GM12878 (cell line): ENCODE data around the gene TMPRSS9. TPM values are rescaled to one million over a fixed set of nuclear protein-coding genes. Genes with fewer than 3 reads are reported as not detected.

Source experiments
- ATAC-seq: fragments of 200-7000 bp; cut with Tn5 transposase; 3 replicates; pipeline ENCODE4 v1.9.1; 2020; ENCODE audit warnings: mild to moderate bottlenecking, moderate library complexity
- BruUV-seq: library from RNA; stranded (reverse); fragments of 400-500 nt; replicated peaks from 2 replicates; lab custom pipeline; 2021; lab: Mats Ljungman, UMichigan
- CTCF ChIA-PET: fragments of 300-600 bp; sonication (Branson Sonifier 250); formaldehyde crosslinking; extraction: SDS; loops from one replicate; lab custom pipeline; 2021; ENCODE audit warnings: inconsistent platforms; lab: Yijun Ruan, JAX
- POLR2A ChIA-PET: fragments of 350-600 bp; formaldehyde crosslinking; extraction: SDS; loops from one replicate; lab custom pipeline; 2021; ENCODE audit warnings: inconsistent platforms; lab: Charles Lee
- RAD21 ChIA-PET: fragments of 300-600 bp; sonication (Branson Sonifier 250); formaldehyde crosslinking; loops from one replicate; lab custom pipeline; 2023; ENCODE audit warnings: antibody characterized with exemption; ENCODE audit not compliant: unreplicated experiment; lab: Charles Lee
- SMC1A ChIA-PET: fragments of 300-600 bp; sonication (Branson Sonifier 250); formaldehyde crosslinking; loops from one replicate; lab custom pipeline; 2023; ENCODE audit not compliant: unreplicated experiment, uncharacterized antibody; lab: Charles Lee
- DNase-seq: peaks from one replicate; pipeline ENCODE4 v3.0.0-alpha.2; 2011; ENCODE audit warnings: low read depth, low spot score
- FAIRE-seq: peaks from 3 replicates; lab custom pipeline; 2011; peaks lifted over from hg19 to GRCh38; lab: Jason Lieb, UNC
- H2AFZ ChIP-seq: 2 replicates; pipeline ENCODE4 v1.6.0; 2011; ENCODE audit warnings: low read depth, low read length, control low read depth; ENCODE audit not compliant: control insufficient read depth
- H3K27ac ChIP-seq: 2 replicates; pipeline ENCODE4 v1.5.1; 2011; ENCODE audit warnings: control low read depth; ENCODE audit not compliant: control insufficient read depth, insufficient read depth
- H3K27me3 ChIP-seq, 2 experiments: replicated peaks in 1 of 2; 2 replicates each; pipeline versions ENCODE4 v1.6.0 to v1.6.1; 2011; ENCODE audit warnings: low read length in 1 of 2; ENCODE audit not compliant: control insufficient read depth in 2 of 2, insufficient read depth in 2 of 2
- H3K36me3 ChIP-seq, 2 experiments: 2 replicates each; pipeline ENCODE4 v1.5.1; 2011; ENCODE audit warnings: low read length in 1 of 2; ENCODE audit not compliant: control insufficient read depth in 2 of 2, insufficient read depth in 2 of 2
- H3K4me1 ChIP-seq: 2 replicates; pipeline ENCODE4 v1.6.1; 2011; ENCODE audit warnings: mild to moderate bottlenecking, low read length, moderate library complexity, mixed read lengths; ENCODE audit not compliant: control insufficient read depth, insufficient read depth
- H3K4me2 ChIP-seq: 2 replicates; pipeline ENCODE4 v1.6.0; 2011; ENCODE audit warnings: control low read depth; ENCODE audit not compliant: control insufficient read depth, insufficient read depth
- H3K4me3 ChIP-seq: fragments of 200-600 bp; sonication (generic); 2 replicates; pipeline ENCODE4 v1.5.1; 2016
- H3K79me2 ChIP-seq: 2 replicates; pipeline ENCODE4 v1.6.0; 2011; ENCODE audit warnings: low read length; ENCODE audit not compliant: control insufficient read depth, insufficient read depth
- H3K9ac ChIP-seq: 2 replicates; pipeline ENCODE4 v1.8.0; 2011; ENCODE audit warnings: low read length, control low read depth, mixed read lengths; ENCODE audit not compliant: control insufficient read depth, insufficient read depth
- H3K9me3 ChIP-seq: replicated peaks from 3 replicates; pipeline ENCODE4 v1.5.1; 2011; ENCODE audit warnings: mild to moderate bottlenecking, low read length; ENCODE audit not compliant: control insufficient read depth, insufficient read depth
- H4K20me1 ChIP-seq: 2 replicates; pipeline ENCODE4 v1.6.0; 2011; ENCODE audit not compliant: control insufficient read depth, insufficient read depth
- ATF3 ChIP-seq: IDR thresholded peaks from 2 replicates; pipeline ENCODE4 v1.6.1; 2011; ENCODE audit warnings: low read depth, mild to moderate bottlenecking, low read length, moderate library complexity, borderline replicate concordance; ENCODE audit errors: extremely low read depth
- BCL11A ChIP-seq: IDR thresholded peaks from 2 replicates; pipeline ENCODE4 v1.6.1; 2011; ENCODE audit warnings: low read depth, low read length
- CBX5 ChIP-seq: sonication (generic); IDR thresholded peaks from 2 replicates; pipeline ENCODE4 v1.6.1; 2016; ENCODE audit warnings: low read depth, moderate library complexity, mild to moderate bottlenecking, inconsistent platforms
- GABPA ChIP-seq: IDR thresholded peaks from 2 replicates; pipeline ENCODE4 v1.6.1; 2014; ENCODE audit warnings: antibody characterized with exemption, low read depth, mild to moderate bottlenecking, inconsistent platforms
- HDGF ChIP-seq: fragments of 450-650 bp; IDR thresholded peaks from 2 replicates; pipeline ENCODE4 v1.6.1; 2016; ENCODE audit warnings: antibody characterized with exemption
- HSF1 ChIP-seq: fragments of 150-350 bp; IDR thresholded peaks from 2 replicates; pipeline ENCODE4 v1.6.1; 2014; ENCODE audit warnings: mild to moderate bottlenecking, low read depth, low read length
- IRF5 ChIP-seq: fragments of 450-650 bp; IDR thresholded peaks from 2 replicates; pipeline ENCODE4 v1.6.1; 2017; ENCODE audit warnings: borderline replicate concordance
- NFYA ChIP-seq: IDR thresholded peaks from 2 replicates; pipeline ENCODE4 v1.6.1; 2011; ENCODE audit warnings: low read depth, mild to moderate bottlenecking, low read length, improper control_type of control experiment, borderline replicate concordance
- PBX3 ChIP-seq: IDR thresholded peaks from 2 replicates; pipeline ENCODE4 v1.6.1; 2011; ENCODE audit warnings: mild to moderate bottlenecking, low read depth, low read length, moderate library complexity; ENCODE audit not compliant: insufficient replicate concordance
- POLR2AphosphoS2 ChIP-seq: IDR thresholded peaks from 2 replicates; pipeline ENCODE4 v1.6.1; 2011; ENCODE audit warnings: low read depth, mild to moderate bottlenecking, low read length, improper control_type of control experiment, moderate library complexity
- SMAD5 ChIP-seq: IDR thresholded peaks from 2 replicates; pipeline ENCODE4 v1.6.1; 2016; ENCODE audit warnings: antibody characterized with exemption, low read depth
- SUPT20H ChIP-seq: IDR thresholded peaks from 2 replicates; pipeline ENCODE4 v1.6.1; 2011; ENCODE audit warnings: low read depth, mild to moderate bottlenecking, low read length, moderate library complexity, borderline replicate concordance; ENCODE audit not compliant: control insufficient read depth
- SUZ12 ChIP-seq: fragments of 200-600 bp; sonication (generic); IDR thresholded peaks from one replicate; pipeline ENCODE4 v1.6.1; 2018; ENCODE audit warnings: antibody characterized with exemption, mild to moderate bottlenecking; ENCODE audit not compliant: unreplicated experiment
- ZNF274 ChIP-seq: IDR thresholded peaks from one replicate; pipeline ENCODE4 v1.8.0; 2011; ENCODE audit not compliant: insufficient read length, insufficient read depth
- ZZZ3 ChIP-seq: IDR thresholded peaks from 2 replicates; pipeline ENCODE4 v1.6.1; 2011; ENCODE audit warnings: low read depth; ENCODE audit not compliant: control insufficient read depth, insufficient read length
- WGBS: methylation state at CpG from one replicate; pipeline ENCODE4 v1.1.6; 2016; ENCODE audit warnings: low lambda C conversion rate; ENCODE audit not compliant: insufficient replicate concordance, insufficient coverage; ENCODE audit errors: missing lambda C conversion rate; 5-methylcytosine and 5-hydroxymethylcytosine counted together
- in situ Hi-C: fragments of 300-500 bp; cut with MboI; formaldehyde crosslinking; loops from 9 replicates; pipeline ENCODE4 v1.14.3; 2018; ENCODE audit warnings: mixed read lengths
- intact Hi-C: fragments of 100-400 bp; cut with micrococcal nuclease; formaldehyde crosslinking; loops from one replicate; pipeline ENCODE4 v1.14.2; 2022; ENCODE audit not compliant: unreplicated experiment
- polyA plus RNA-seq, 11 experiments: library from polyadenylated mRNA; depleted of rRNA in 4 of 11; unstranded in 6 of 11; stranded (reverse) in 5 of 11; fragments of >200 nt; fragmentation: Nextera tagmentation in 4 of 11; fragmentation: Illumina TruSeq in 1 of 11; extraction: Ambion mirVana in 4 of 11; extraction: Trizol in 1 of 11; gene quantifications; 1 replicate in 1 of 11; 2 replicates in 10 of 11; pipeline versions ENCODE4 v1.2.1 to v1.2.3, GENCODE V29; 2011 to 2016; ENCODE audit warnings: inconsistent platforms in 2 of 11, missing spikeins in 2 of 11, low read depth in 1 of 11
- total RNA-seq, 4 experiments: library from RNA; depleted of rRNA in 3 of 4; stranded (reverse); fragments of >200 nt in 3 of 4; fragmentation: Illumina TruSeq in 1 of 4; extraction: Trizol in 1 of 4; gene quantifications; 2 replicates each; pipeline versions ENCODE4 v1.2.1 to v1.2.3, GENCODE V29; 2013 to 2021

The TMPRSS9 gene
- total and polyA plus RNA-seq, 10 of the 15 experiments (the other 5 are each of a cell fraction or from before 2014, with no cell fraction given) = 0.24 TPM; not detected in 9

GRCh38 chr19:2443116-2443784 is 83.2 kb downstream of the TMPRSS9 start (continued):
- TF ChIP-seq HSF1 (no peak), ATF3 (no peak), POLR2AphosphoS2 (no peak), PBX3 (no peak)
- TF ChIP-seq, all 136 proteins: peak for 0

GRCh38 chr19:2443785-2444182 is 83.7 kb downstream of the TMPRSS9 start:
- ChIA-PET RAD21 (no interaction called here), SMC1A (no interaction called here), CTCF (interaction anchor here (0.5 to 1.0 kb wide), 2 partner anchors 11 to 168 kb away, joined by 3 to 4 read pairs; no protein-coding TSS in a partner anchor), POLR2A (interaction anchor here (0.6 to 0.8 kb wide), 2 partner anchors 13 to 28 kb away, joined by 3 to 7 read pairs; partner anchors contain the start of gene LMNB2)
- no peak overlapping the region for H3K4me3 ChIP-seq
- no peaks in the 10 kb centered on the region for H3K27me3 ChIP-seq
- peaks cover 16 to 39% of the 10 kb centered on the region in 2 experiments for H3K36me3 ChIP-seq
- H3K4me2 ChIP-seq = no peak overlapping the region
- ATAC-seq (no peak), FAIRE-seq (no peak), DNase-seq (no peak)
- no peaks in the 10 kb centered on the region for H4K20me1 ChIP-seq
- H3K9ac ChIP-seq = no peak overlapping the region
- peaks cover 11% of the 10 kb centered on the region; the same call in 1 of the 2 replicates for H3K4me1 ChIP-seq
- intact Hi-C loops = no loop called here
- no peak overlapping the region for H3K27ac ChIP-seq
- no peak overlapping the region for H2AFZ ChIP-seq
- TF ChIP-seq NFYA (no peak), ZZZ3 (no peak), CBX5 (no peak), HDGF (no peak), ZNF274 (no peak), BCL11A (no peak), IRF5 (no peak), GABPA (no peak), SUZ12 (no peak), SMAD5 (no peak), SUPT20H (no peak)
- peaks cover 27% of the 10 kb centered on the region for H3K79me2 ChIP-seq
- BruUV-seq = TSS peak; percentile 38
- no peaks in the 10 kb centered on the region for H3K9me3 ChIP-seq
- in situ Hi-C loops = no loop called here
- 95% methylated on average over 17 of the region's 17 CpGs for WGBS
